HG03066 (cell line): ENCODE data around the gene MLEC.

Source experiments
- ATAC-seq: cut with Tn5 transposase; IDR thresholded peaks from one replicate; pipeline ENCODE4 v1.9.1; 2021; ENCODE audit warnings: low read depth; ENCODE audit not compliant: unreplicated experiment

MLEC gene, protein sequence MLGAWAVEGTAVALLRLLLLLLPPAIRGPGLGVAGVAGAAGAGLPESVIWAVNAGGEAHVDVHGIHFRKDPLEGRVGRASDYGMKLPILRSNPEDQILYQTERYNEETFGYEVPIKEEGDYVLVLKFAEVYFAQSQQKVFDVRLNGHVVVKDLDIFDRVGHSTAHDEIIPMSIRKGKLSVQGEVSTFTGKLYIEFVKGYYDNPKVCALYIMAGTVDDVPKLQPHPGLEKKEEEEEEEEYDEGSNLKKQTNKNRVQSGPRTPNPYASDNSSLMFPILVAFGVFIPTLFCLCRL

DNA sequence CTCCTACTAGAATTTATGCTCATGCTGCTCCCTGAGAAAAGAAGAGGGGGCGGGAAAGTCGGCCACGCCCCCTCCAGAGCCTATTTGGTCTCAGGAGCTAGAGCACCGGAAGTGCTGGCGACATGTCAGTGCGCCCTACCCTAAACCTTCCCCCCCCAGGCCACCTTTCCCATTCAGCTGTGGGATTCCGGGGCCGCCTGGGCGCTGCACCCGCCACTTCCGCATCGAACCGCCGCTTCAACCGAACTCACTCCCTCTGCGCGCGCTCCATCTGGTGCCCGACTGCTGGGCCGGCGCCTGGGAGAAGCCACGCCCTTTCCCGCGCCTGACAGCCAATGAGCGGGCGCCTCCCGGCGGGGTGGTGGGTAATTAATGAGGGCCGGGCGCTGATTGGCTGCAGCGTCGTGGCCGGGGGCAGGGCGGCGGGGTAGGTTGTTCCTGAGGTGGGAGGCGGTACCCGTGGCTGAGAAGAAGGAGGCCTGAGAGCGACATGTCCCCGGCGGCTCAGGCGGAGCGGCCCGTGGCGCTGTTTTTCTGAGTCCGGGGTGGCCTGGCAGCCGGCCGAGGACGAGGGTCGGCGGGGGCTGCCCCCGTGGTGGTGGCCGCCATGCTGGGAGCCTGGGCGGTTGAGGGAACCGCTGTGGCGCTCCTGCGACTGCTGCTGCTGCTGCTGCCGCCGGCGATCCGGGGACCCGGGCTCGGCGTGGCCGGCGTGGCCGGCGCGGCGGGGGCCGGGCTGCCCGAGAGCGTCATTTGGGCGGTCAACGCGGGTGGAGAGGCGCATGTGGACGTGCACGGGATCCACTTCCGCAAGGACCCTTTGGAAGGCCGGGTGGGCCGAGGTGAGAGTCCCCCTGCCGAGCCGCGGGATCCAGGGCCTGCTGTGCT, at the start of gene MLEC:
Gene MLEC, plus strand, starts transcription at position 460 of the 888 bp plus-strand sequence. Its CDS starts 148 bp downstream, at position 608.
- peak; percentile 61 for ATAC-seq

GRCh38 chr12:120639771-120640721, 46.9 kb upstream of the MLEC start, which contains the start of gene CABP1:
Gene CABP1 (plus strand): TSS chr12:120640626. CDS start chr12:120640686, 60 bp downstream.
- peak; percentile 64 for ATAC-seq

DNA sequence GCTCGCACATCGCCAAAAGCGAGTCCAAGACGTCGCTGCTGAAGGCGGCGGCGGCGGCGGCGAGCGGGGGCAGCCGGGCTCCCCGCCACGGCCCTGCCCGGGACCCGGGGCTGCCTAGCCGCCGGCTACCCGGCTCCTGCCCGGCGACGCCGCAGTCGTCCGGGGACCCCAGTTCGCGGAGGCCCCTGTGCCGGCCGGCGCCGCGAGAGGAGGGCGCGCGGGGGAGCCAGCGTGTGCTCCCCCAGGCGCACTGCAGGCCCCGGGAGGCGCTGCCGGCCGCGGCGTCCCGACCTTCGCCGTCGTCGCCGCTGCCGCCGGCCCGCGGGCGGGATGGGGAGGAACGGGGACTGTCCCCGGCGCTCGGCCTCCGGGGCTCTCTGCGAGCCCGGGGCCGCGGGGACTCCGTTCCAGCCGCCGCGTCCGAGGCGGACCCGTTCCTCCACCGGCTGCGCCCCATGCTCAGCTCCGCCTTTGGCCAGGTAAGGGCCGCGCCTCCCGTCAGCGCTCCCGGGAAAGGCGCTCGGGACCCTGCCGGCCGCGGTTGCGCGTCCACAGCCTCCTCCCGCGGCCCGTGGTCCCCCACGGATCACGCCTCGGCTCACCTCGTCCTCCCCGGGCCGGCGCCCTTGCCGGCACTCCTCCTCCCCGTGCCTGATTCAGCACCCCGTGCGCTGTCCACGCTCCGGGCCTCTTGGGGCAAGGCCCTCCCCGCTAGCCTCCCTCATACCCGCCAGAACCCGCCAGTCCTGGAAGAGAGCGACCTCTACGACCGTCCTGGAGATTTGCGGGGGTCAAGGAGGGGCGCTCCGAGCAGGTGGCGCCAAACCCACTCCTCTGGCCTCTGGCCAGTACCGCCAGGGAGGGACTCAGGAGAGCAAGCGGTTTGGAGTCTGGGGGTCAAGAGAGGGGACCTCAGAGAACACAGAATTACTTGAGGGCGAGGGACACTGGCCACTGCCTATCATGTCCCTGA, 45.8 kb upstream of the MLEC start:
- ATAC-seq, result no peak

GRCh38 chr12:120642121-120642520, 44.8 kb upstream of the MLEC start:
- ATAC-seq, result no peak

GRCh38 chr12:120642826-120643225, 44.1 kb upstream of the MLEC start:
- no peak for ATAC-seq

- no peak for ATAC-seq
These were observed 43.4 kb upstream of the MLEC start for GRCh38 chr12:120643574-120643973.

DNA sequence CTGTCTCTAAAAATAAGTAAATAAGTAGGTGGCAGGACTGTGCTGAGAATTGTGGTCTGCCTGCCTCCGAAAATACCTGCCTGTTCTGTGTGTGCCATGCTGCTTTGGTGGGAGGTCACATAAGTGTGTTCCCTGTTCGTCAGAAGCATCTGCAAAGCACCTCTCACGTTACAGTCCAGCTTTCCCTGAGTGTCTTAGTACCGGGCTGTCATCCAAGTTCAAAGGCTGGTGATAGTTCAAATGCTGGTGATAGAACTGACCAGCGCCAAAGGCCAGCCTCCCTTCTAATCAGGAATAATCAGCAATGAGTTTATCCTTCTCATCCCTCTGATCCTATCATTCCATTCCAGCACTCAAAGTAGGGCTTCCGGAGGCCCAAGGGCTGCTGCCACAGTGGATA, 40.9 kb upstream of the MLEC start:
- no peak for ATAC-seq

- ATAC-seq, result no peak
These were observed 39.6 kb upstream of the MLEC start for GRCh38 chr12:120647375-120647755.

- ATAC-seq, result peak; percentile 3
These were observed 37.3 kb upstream of the MLEC start for GRCh38 chr12:120649442-120650232.

DNA sequence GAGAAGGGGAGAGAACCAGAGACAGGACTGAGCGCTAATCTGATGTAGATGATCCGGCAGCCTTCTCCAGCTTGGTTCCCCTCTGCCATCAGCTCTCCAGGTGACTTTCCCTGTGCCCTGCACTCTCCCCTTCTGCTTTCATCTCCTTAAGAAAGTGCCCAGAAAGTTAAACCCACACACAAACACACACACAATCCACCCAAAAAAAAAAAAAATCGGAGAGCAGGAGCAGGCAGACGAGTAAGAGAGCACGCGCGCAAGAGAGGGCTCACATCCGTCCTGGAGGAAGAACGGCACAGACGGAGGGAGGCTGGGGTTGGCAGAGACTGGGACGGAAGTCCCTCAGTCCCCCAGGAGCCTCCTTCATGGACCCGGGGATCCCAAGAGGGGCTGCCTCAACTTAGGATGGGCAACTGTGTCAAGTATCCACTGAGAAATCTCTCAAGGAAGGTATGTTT, 36.7 kb upstream of the MLEC start:
- ATAC-seq, result no peak

GRCh38 chr12:120651821-120652220, 35.1 kb upstream of the MLEC start:
- no peak for ATAC-seq

GRCh38 chr12:120652656-120653435, 34.1 kb upstream of the MLEC start:
- ATAC-seq, result no peak

DNA sequence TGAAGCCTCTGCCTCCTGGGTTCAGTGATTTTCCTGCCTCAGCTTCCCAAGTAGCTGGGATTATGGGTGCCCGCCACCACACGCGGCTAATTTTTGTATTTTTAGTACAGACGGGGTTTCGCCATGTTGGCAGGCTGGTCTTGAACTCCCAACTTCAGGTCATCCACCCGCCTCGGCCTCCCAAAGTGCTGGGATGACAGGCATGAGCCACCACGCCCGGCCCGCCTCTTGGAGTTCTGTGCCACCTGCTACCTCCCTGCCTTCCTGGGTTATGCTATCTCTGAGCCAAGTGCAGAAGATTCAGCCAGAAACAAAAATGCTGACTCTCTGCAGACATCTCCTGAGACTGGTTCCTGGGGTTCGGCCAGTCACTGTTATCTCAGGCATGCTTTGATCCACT, 33.3 kb upstream of the MLEC start:
- ATAC-seq, result no peak

- ATAC-seq, result no peak
These were observed 32.3 kb upstream of the MLEC start for GRCh38 chr12:120654656-120655055.

- no peak for ATAC-seq
These were observed 30.9 kb upstream of the MLEC start for GRCh38 chr12:120656008-120656407.

- no peak for ATAC-seq
These were observed 28.4 kb upstream of the MLEC start for GRCh38 chr12:120658286-120659150.

DNA sequence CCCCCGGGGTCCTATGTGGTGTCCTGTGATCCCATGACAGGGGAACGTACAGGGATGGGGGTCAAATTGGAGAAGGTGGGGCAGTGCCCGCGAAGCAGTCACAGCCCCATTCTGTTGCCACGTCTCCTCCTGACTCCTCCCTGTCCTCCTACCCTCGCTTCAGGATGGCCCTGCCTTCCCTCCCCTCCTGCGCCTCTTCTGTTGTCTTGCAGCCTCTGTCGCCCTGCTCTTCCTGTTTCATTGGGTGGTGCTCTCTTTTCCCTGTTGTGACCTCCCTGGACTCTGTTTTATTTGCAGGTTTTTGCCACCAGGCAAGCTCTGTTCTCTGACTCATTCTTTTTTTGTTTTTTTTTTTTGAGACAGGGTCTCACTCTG, 27.8 kb upstream of the MLEC start:
- no peak for ATAC-seq
